ENCODE data around the gene CLEC16A.

Gene CLEC16A

GRCh38 chr16:11047057-11047456 lies 102.7 kb downstream of the CLEC16A start:
- no peak for DNase-seq

- no peak for DNase-seq
Observed at GRCh38 chr16:11047939-11048800, 103.8 kb downstream of the CLEC16A start.

GRCh38 chr16:11049396-11050059 lies 105.2 kb downstream of the CLEC16A start:
- DNase-seq, result no peak

- DNase-seq, result no peak
Observed at GRCh38 chr16:11050536-11050935, 106.2 kb downstream of the CLEC16A start.

- DNase-seq, result no peak
Observed at GRCh38 chr16:11050944-11051343, 106.6 kb downstream of the CLEC16A start.

GRCh38 chr16:11051430-11051829 lies 107.1 kb downstream of the CLEC16A start:
- no peak for DNase-seq

GRCh38 chr16:11051879-11052808 lies 107.8 kb downstream of the CLEC16A start:
- no peak for DNase-seq

- no peak for DNase-seq
Observed at GRCh38 chr16:11053916-11054460, 109.6 kb downstream of the CLEC16A start.

GRCh38 chr16:11056090-11056992 lies 112.0 kb downstream of the CLEC16A start:
- DNase-seq, result no peak

GRCh38 chr16:11056993-11057649 lies 112.8 kb downstream of the CLEC16A start:
- no peak for DNase-seq

GRCh38 chr16:11057711-11058345 lies 113.5 kb downstream of the CLEC16A start:
- DNase-seq, result no peak

GRCh38 chr16:11058832-11059231 lies 114.5 kb downstream of the CLEC16A start:
- DNase-seq, result no peak

- DNase-seq, result no peak
Observed at GRCh38 chr16:11059588-11059987, 115.2 kb downstream of the CLEC16A start.

- no peak for DNase-seq
Observed at GRCh38 chr16:11060364-11060763, 116.0 kb downstream of the CLEC16A start.

GRCh38 chr16:11060842-11061241 lies 116.5 kb downstream of the CLEC16A start:
- DNase-seq, result no peak

GRCh38 chr16:11061629-11062270 lies 117.4 kb downstream of the CLEC16A start:
- DNase-seq, result no peak

- DNase-seq, result no peak
Observed at GRCh38 chr16:11063448-11064201, 119.3 kb downstream of the CLEC16A start.

GRCh38 chr16:11064202-11064540 lies 119.8 kb downstream of the CLEC16A start:
- DNase-seq, result no peak

- no peak for DNase-seq
Observed at GRCh38 chr16:11064851-11065250, 120.5 kb downstream of the CLEC16A start.

Measured in NCI-H748 treated with DMSO at 0.1 percent for 48 hours (cell line).